Omental fat pad (tissue), 4 donors: ENCODE measurements around the gene HDAC5. TPM values are rescaled to one million over a fixed set of nuclear protein-coding genes. Genes with fewer than 3 reads are reported as not detected.

Source experiments
- ATAC-seq: fragments of 150-250 bp; one replicate; pipeline ENCODE4 v1.9.1; 2016; ENCODE audit warnings: mild to moderate bottlenecking, moderate library complexity; ENCODE audit not compliant: low FRiP score
- DNase-seq: peaks from one replicate; pipeline ENCODE4 v3.0.0-alpha.2; 2019; ENCODE audit warnings: low spot score
- total RNA-seq, 4 donors: library from RNA; depleted of rRNA; stranded (reverse); fragments of >200 nt; gene quantifications; one replicate each; pipeline ENCODE4 v1.1.0, GENCODE V29; 2016
- TF ChIP-seq, protein P1 (sequence below), 3 donors: fragments of 450-650 bp; IDR thresholded peaks; one replicate each; pipeline ENCODE4 v1.5.1; 2016 to 2017; ENCODE audit warnings: antibody characterized with exemption in 3 of 3, mild to moderate bottlenecking in 3 of 3, moderate library complexity in 2 of 3

The HDAC5 gene
- total RNA-seq, 4 donors from 2014 or later = 52.5 to 91.9 (median 62.4) TPM

DNA sequence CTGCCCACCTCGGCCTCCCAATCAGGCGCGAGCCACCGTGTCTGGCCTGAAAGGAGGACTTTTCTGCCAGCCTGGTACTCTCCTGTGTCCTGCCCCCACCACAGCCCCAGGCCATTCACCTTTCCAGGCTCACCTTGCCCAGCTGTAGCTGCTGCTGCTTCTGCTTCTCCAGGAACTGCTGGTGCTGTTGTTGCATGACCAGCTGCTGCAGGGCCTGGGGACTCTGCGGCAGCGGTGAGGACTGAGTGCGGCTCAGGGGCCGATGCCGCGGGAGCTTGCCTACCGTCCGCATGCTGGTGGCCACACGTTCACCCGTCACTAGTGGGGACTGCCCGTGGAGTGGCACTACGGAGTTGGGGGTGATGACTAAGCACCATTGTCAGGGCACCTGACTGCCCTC, 35.2 kb downstream of the HDAC5 start:
- no peak for DNase-seq
- TF ChIP-seq, protein P1, sequence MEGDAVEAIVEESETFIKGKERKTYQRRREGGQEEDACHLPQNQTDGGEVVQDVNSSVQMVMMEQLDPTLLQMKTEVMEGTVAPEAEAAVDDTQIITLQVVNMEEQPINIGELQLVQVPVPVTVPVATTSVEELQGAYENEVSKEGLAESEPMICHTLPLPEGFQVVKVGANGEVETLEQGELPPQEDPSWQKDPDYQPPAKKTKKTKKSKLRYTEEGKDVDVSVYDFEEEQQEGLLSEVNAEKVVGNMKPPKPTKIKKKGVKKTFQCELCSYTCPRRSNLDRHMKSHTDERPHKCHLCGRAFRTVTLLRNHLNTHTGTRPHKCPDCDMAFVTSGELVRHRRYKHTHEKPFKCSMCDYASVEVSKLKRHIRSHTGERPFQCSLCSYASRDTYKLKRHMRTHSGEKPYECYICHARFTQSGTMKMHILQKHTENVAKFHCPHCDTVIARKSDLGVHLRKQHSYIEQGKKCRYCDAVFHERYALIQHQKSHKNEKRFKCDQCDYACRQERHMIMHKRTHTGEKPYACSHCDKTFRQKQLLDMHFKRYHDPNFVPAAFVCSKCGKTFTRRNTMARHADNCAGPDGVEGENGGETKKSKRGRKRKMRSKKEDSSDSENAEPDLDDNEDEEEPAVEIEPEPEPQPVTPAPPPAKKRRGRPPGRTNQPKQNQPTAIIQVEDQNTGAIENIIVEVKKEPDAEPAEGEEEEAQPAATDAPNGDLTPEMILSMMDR (IDR thresholded peaks at IDR 0.05) = no peak
- no peak for ATAC-seq

DNA sequence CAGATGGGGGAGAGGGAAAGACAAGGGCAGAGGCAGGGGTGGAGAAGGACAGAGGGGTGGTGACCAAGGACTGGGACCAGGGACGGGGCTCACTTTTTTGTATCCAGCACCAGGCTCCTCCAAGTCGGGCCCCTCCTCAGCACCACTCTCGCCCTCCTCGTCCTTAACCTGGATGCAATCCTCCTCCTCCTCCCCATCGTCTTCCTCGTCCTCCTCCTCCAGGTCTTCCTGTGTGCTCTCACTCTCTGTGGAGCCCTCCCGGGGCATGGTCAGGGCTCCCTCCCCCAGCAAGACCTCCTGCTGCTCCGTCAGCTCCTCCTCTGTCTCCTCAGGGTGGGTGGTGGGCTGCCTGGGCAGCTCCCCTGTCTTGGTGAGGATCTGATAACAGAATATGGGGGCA, 36.1 kb downstream of the HDAC5 start:
- TF ChIP-seq, protein P1 (IDR thresholded peaks at IDR 0.05) = no peak
- DNase-seq (no peak), ATAC-seq (no peak)

DNA sequence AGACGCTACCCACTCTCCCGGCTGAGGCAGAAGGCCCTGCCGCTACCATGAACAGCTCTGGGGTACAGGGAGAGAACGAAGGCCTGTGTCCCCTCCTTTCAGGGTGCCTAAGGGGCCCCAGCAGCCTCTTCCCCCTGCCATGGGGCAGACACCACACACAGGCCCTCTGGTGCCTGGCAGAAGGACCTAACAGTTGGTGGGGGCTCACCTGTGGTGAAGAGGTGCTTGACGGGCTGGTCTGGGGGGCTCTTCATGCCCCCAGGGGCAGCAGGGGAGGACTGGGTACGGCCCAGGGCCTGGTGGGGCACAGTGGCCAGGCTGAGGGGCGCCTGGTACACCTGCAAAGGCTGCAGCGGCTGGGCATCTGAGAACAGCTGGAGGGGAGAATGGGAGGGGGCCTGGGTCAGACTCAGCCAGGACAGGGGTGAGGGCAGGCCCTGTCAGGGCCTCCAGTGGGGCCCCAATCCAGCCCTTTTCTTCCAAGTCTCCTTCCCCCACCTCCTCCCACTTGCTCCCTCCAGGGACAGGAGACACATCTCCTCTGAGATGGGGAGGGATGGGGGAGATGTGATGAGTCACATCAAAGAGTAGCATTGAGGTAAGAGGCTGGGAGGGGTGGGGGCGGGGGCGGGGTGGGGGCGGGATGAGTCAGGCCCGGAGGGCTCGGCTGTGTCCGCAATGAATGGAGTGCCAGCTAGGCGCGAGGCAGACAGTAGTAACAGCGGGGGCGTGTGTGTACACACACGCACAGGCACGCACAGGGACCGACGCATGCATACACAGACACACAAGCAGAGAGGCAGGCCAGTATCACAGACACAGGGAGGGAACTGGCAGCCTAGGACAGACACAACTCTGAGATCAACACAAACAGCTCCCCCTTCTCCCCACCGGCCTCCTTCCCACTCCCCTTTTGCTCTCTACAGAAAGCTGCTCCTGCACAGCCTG, 36.8 kb downstream of the HDAC5 start:
- TF ChIP-seq, protein P1 (IDR thresholded peaks at IDR 0.05) = no peak
- ATAC-seq = peak; percentile 92
- DNase-seq = peak; percentile 64

DNA sequence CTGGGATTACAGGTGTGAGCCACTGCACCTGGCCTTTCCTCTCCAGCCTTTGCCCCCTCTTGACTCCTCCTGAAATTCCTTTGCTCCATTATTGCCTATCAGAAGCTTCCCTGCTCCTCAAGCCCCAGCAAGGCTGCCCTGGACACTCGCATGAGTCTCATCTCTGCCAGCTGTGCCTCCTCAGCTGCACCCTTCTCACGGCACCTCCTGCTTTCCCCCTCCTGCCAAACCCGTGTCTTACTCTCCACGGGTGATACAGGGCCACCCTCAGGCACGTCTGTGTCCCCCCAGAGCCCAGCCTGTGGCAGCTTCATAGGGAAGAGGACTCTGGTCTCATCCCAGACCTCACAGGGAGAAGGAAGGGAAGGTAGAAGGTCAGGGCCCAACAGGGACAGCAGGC, 37.5 kb downstream of the HDAC5 start:
- ATAC-seq (no peak), DNase-seq (no peak)
- TF ChIP-seq, protein P1 (IDR thresholded peaks at IDR 0.05) = no peak

DNA sequence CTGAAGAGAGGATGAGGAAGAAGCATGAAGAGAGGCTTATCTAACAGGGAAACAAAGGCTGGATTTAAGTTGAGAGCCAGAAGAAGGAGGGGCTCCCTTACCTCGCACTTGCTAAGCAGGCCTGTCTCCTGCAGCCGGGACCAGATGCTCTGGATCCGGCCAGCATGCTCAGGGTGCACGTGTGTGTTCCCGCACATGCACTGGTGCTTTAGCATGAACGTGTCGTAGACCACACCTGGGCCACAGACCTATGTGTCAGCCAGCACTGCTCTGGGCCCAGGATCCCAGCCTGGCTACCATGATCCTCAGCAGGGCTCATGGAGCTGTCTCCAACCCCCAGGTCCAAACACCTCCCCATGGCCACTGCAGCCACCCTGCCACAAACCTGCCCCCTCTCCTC, 38.5 kb downstream of the HDAC5 start:
- ATAC-seq (no peak), DNase-seq (no peak)
- TF ChIP-seq, protein P1 (IDR thresholded peaks at IDR 0.05) = no peak

DNA sequence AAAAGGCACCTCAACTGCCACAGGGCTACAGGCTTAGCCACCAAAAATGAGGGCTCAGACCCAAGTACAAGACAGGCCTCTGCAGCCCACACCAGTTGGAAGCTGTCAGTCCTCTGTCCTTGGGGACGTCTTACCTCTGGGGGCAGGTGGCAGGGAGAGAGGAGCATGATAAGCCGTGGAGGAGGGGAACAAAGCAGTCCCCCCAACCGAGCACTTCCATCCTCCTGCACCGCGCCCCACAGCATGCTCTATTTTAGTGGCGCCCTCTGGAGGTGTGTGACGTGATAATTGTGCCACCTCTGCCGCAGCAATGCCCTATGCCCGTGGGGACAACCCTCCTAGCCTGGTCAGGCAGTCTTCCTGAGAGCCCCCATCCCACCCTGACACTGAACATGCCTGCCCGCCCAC, 39.3 kb downstream of the HDAC5 start:
- no peak for ATAC-seq

More for the DNA sequence above, 39.3 kb downstream of the HDAC5 start:
- no peak for DNase-seq
- TF ChIP-seq, protein P1 (IDR thresholded peaks at IDR 0.05) = no peak
